ENCODE results near the gene ANKRD49.

ANKRD49 gene

GRCh38 chr11:94511932-94512781, 18.4 kb downstream of the ANKRD49 start, which contains the start of gene C11orf97:
Gene C11orf97 (plus strand): TSS chr11:94512461. CDS start chr11:94512529, 68 bp downstream.
- peak; percentile 15 for DNase-seq

- DNase-seq: no peak
These were observed 19.3 kb downstream of the ANKRD49 start for GRCh38 chr11:94513091-94513490.

GRCh38 chr11:94515398-94515797, 21.6 kb downstream of the ANKRD49 start:
- DNase-seq: no peak

- no peak for DNase-seq
These were observed 22.9 kb downstream of the ANKRD49 start for GRCh38 chr11:94516725-94517124.

- no peak for DNase-seq
These were observed 24.5 kb downstream of the ANKRD49 start for GRCh38 chr11:94518300-94518699.

- DNase-seq: peak; percentile 45
These were observed 25.8 kb downstream of the ANKRD49 start for GRCh38 chr11:94519478-94520084.

GRCh38 chr11:94521684-94522083, 27.9 kb downstream of the ANKRD49 start:
- no peak for DNase-seq

GRCh38 chr11:94524341-94524740, 30.6 kb downstream of the ANKRD49 start:
- DNase-seq: no peak

- peak; percentile 71 for DNase-seq
These were observed 32.0 kb downstream of the ANKRD49 start for GRCh38 chr11:94525546-94526324.

GRCh38 chr11:94526645-94527438, 33.1 kb downstream of the ANKRD49 start:
- DNase-seq: no peak

- DNase-seq: no peak
These were observed 34.8 kb downstream of the ANKRD49 start for GRCh38 chr11:94528551-94528950.

- DNase-seq: peak; percentile 11
These were observed 38.4 kb downstream of the ANKRD49 start for GRCh38 chr11:94532211-94532610.

- no peak for DNase-seq
These were observed 39.4 kb downstream of the ANKRD49 start for GRCh38 chr11:94533206-94533605.

GRCh38 chr11:94533696-94534630, 40.2 kb downstream of the ANKRD49 start:
- DNase-seq: no peak

GRCh38 chr11:94536386-94536785, 42.6 kb downstream of the ANKRD49 start:
- no peak for DNase-seq

- DNase-seq: peak; percentile 20
These were observed 43.3 kb downstream of the ANKRD49 start for GRCh38 chr11:94537031-94537600.

GRCh38 chr11:94539420-94539819, 45.6 kb downstream of the ANKRD49 start:
- no peak for DNase-seq

- DNase-seq: peak; percentile 69
These were observed 50.2 kb downstream of the ANKRD49 start, which contains the start of gene FUT4 for GRCh38 chr11:94543695-94544645. Gene FUT4 (plus strand): TSS chr11:94543921. CDS start chr11:94544134, 213 bp downstream.

- no peak for DNase-seq
These were observed 51.0 kb downstream of the ANKRD49 start for GRCh38 chr11:94544646-94545263.

Measured in kidney glomerular epithelial cell (primary cell).